ENCODE measurements around the gene TBPL1. TPM values are rescaled to one million over a fixed set of nuclear protein-coding genes. Genes with fewer than 3 reads are reported as not detected.

TBPL1 gene
- total and polyA plus RNA-seq, 12 donors = 5.1 to 21.0 (median 16.8) TPM

DNA sequence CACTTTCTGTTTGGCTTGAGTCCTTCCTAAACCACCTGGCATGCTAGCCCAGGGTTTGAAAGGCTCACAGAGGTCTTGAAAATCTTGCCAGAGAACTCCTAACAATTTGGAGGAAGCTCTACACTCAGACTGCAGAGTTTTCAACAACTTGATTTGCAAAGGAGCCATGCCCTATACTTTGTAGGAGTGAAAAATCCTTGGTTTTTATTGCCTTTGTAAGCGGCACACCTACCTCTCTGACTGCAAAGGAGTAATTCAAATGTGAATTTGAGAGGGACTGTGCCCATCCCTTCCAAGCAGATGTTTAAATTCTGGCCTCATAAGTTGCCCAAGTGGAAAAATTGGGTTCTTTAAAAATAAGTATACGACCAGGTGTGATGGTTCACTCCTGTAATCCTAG lies 58.0 kb downstream of the TBPL1 start:
- Histone ChIP-seq H3K4me3 (no peak overlapping the region), H3K4me1 (replicated peaks in 1 of 2) (no peaks in the 10 kb centered on the region), H3K36me3 (replicated peaks in 1 of 2) (no peaks in the 10 kb centered on the region), H3K9me3 (replicated peaks in 1 of 3) (no peaks in the 10 kb centered on the region), H3K27ac (no peak overlapping the region), H3K27me3 (no peaks in the 10 kb centered on the region)
- intact Hi-C loops (cut with DNase I) = no loop called here
- WGBS, 4 donors = 75 to 93% (median 89%) methylated on average over 2 of the region's 2 CpGs
- TF ChIP-seq CTCF (IDR thresholded peaks at IDR 0.05) (no peak), POLR2A (IDR thresholded peaks at IDR 0.05) (no peak)
- DNase-seq = no peak

DNA sequence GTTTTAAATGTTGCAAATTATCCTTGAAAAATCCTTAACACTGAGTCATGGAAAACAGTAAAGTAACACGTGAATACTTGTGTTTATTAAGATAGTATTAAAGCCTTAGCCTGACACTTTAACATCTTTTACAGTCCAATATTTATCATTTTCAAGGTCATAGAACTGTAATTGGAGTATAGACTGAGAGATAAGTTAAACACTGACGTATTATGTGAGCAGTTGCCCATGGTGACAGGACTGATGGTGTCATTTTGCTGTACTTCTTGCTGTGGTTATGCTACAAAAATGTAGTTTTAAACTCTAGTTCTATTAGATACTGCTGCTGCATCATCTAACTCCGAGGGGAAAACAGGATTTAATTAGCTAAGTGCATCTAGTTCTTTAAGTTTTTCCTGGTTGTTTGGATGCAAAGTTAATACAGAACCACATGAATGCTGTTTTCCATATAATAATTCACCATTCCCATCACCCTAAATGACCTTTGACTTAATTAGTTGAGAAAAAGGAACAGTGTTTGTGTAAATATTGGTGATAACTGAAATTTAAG lies 61.6 kb downstream of the TBPL1 start:
- Histone ChIP-seq H3K36me3 (replicated peaks in 1 of 2) (no peaks in the 10 kb centered on the region), H3K4me1 (replicated peaks in 1 of 2) (no peaks in the 10 kb centered on the region), H3K4me3 (no peak overlapping the region), H3K27me3 (no peaks in the 10 kb centered on the region), H3K27ac (no peak overlapping the region), H3K9me3 (replicated peaks in 1 of 3) (no peaks in the 10 kb centered on the region)
- TF ChIP-seq POLR2A (IDR thresholded peaks at IDR 0.05) (no peak), CTCF (IDR thresholded peaks at IDR 0.05) (no peak)
- DNase-seq = no peak
- 48 to 57% (median 51%) methylated on average over 3 of the region's 3 CpGs for WGBS, 4 donors
- intact Hi-C loops (cut with DNase I) = no loop called here

GRCh38 chr6:134015719-134016557 lies 62.9 kb downstream of the TBPL1 start:
- Histone ChIP-seq H3K27me3 (no peaks in the 10 kb centered on the region), H3K4me1 (replicated peaks in 1 of 2) (no peaks in the 10 kb centered on the region), H3K4me3 (no peak overlapping the region), H3K9me3 (replicated peaks in 1 of 3) (no peaks in the 10 kb centered on the region), H3K27ac (no peak overlapping the region), H3K36me3 (replicated peaks in 1 of 2) (no peaks in the 10 kb centered on the region)
- DNase-seq = no peak
- 69 to 79% (median 75%) methylated on average over 5 of the region's 5 CpGs for WGBS, 4 donors
- intact Hi-C loops (cut with DNase I) = no loop called here
- TF ChIP-seq CTCF (IDR thresholded peaks at IDR 0.05) = no peak
- TF ChIP-seq POLR2A (IDR thresholded peaks at IDR 0.05) = no peak

DNA sequence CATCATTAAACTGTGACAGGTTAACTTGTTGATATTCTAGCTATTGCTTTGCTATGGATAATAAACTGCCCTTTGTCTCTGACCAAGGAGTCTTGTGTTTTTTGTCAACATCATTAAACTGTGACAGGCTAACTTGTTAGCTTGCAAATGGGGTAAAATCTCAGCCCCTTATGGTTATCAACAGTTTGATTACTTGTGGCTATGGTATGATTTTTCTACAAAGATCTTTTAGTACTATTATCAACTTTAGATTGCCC lies 63.5 kb downstream of the TBPL1 start:
- Histone ChIP-seq H3K36me3 (replicated peaks in 1 of 2) (no peaks in the 10 kb centered on the region), H3K9me3 (replicated peaks in 1 of 3) (no peaks in the 10 kb centered on the region), H3K27ac (no peak overlapping the region), H3K4me3 (no peak overlapping the region), H3K4me1 (replicated peaks in 1 of 2) (no peaks in the 10 kb centered on the region), H3K27me3 (no peaks in the 10 kb centered on the region)
- intact Hi-C loops (cut with DNase I) = no loop called here
- no peak for DNase-seq
- no peak for TF ChIP-seq POLR2A (IDR thresholded peaks at IDR 0.05)

DNA sequence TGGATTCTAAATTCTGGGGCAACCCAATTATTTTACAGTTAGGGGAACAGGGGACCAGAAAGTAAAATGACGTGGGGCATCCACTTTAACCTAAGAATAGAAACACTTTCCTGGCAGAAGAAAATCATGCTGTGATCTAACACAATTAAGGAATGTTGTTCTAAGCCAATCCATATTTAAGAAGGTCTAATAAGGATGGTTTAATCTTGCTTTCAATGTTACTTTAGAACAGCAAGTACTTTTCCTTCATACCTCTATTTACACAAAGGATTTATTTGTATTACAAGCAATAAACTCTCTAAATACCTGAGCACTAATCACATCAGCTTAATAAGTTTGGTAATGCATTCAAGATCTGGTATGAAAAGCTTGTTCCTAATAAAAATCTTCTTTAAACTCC lies 67.0 kb downstream of the TBPL1 start:
- intact Hi-C loops (cut with DNase I) = no loop called here
- DNase-seq = no peak
- 74 to 91% (median 86%) methylated on average over 1 of the region's 1 CpG for WGBS, 4 donors
- Histone ChIP-seq H3K27ac (no peak overlapping the region), H3K27me3 (no peaks in the 10 kb centered on the region), H3K4me1 (replicated peaks in 1 of 2) (no peaks in the 10 kb centered on the region), H3K9me3 (replicated peaks in 1 of 3) (no peaks in the 10 kb centered on the region), H3K4me3 (no peak overlapping the region), H3K36me3 (replicated peaks in 1 of 2) (no peaks in the 10 kb centered on the region)
- TF ChIP-seq POLR2A (IDR thresholded peaks at IDR 0.05) (no peak), CTCF (IDR thresholded peaks at IDR 0.05) (no peak)

Data from adrenal gland (tissue), 12 donors.